Fibroblast of skin of right biceps (primary cell): ENCODE measurements around the gene USP40.

Source experiments
- DNase-seq: peaks from one replicate; pipeline ENCODE4 v3.0.0-alpha.2; 2013

Gene USP40

DNA sequence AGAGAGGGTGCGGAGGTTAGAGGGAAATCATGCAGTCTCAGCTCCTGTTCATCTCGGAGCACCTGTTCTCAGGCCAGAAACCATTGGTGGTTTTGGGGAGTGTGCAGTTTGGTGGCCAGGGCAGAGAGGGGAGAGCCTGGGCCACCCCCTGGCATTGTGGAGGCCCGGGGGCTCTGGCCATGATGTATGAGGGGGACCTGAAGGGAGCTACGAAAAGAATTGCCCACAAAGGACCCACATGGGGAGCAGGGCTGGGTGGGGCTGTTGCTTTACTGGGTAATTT, 124.6 kb downstream of the USP40 start:
- no peak for DNase-seq

DNA sequence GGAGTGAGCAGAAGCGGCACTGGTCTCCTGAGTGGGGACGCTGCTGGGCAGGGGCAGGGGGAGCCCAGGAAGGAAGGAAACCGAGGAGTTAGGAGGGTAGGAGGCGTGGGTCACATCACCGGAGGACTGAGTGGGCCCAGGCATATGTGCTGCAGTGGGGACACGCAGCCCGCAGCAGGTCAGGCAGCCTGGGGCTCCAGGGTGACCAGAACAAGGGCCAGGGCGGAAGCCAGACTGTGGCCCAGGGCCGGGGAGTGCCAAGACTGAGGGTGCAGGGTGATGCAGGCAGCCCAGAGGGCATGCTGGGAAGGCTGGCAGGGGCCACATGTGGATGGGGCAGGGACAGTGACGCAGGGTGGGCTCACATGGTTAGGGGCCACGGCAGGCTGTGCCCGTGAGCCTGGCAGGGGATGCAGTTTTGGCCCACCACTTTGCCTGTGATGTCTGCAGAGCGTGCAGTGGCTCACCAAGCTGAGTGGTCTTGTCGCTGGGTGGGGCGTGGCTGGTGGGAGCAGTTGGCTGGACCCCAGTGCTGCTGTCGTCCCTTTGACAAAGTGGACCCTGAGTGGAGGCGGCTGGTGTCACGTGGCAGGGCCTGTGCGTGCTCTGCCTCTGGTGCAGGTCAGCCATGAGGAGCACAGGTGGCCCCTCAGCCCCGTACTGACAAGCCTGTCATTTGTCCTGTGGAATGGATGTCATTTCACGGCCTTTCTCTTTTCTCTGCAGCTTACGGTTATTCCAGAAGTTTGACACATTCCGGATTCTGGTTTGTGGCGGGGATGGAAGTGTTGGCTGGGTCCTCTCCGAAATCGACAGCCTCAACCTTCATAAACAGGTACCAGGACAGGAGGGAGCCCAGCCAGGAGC, 125.2 kb downstream of the USP40 start:
- no peak for DNase-seq

DNA sequence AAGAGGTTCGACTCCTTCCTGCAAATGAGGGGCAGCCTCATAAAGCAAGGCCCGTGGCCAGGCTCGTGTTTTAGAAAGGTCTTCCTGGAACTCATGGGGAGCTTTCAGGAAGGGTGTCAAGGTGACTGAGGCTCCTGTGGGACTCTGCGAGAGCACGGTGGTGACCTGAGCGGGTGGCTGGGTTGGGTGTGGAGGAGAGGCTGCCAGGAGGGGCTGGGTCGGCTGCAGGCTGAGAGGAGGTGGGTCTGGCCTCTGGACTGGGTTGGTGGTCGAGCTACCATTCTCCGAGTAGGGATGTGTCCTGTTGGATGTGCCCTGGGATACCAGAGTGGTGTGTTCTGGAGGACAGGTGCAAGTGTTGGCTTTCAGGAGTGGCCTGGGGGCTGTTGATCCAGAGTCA, 125.9 kb downstream of the USP40 start:
- no peak for DNase-seq

DNA sequence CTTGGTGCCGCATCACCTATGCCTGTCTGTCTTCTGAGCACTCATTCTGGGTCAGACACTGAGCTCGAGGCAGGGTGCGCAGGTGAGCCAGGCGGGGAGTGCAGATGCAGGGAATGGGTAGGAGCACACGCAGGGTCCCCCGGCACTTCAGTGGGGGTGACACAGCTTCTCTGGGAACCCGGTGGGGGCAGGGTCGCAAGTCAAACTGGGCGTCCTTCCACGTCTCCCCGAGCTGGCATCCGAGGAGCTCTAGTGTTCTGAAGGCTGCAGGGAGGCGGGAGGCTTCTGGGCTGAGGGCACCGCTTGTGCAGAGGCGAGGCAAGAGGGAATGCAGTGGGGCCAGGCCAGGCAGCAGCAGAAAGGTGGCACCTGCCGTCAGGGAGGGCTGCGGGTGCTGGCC, 126.3 kb downstream of the USP40 start:
- no peak for DNase-seq

DNA sequence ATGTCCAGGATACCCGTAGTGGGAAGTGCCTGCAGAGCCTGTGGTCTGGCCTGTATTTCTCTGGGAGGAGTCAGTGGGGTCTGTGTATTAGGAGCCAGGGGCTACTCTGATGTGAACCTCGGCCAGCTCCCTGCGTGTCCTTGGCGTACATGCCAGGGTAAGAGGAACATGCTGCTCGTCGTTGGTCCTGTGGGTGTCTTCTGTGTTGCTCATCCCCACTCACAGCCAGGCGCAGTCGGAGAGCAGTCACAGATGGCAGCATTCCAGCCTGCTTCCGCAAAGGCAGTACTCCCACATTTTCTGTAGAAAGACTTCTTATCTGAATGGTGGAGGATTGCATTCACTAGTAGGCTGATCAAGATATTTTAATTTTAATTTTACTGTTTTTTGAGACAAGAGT, 127.4 kb downstream of the USP40 start:
- DNase-seq, result no peak

DNA sequence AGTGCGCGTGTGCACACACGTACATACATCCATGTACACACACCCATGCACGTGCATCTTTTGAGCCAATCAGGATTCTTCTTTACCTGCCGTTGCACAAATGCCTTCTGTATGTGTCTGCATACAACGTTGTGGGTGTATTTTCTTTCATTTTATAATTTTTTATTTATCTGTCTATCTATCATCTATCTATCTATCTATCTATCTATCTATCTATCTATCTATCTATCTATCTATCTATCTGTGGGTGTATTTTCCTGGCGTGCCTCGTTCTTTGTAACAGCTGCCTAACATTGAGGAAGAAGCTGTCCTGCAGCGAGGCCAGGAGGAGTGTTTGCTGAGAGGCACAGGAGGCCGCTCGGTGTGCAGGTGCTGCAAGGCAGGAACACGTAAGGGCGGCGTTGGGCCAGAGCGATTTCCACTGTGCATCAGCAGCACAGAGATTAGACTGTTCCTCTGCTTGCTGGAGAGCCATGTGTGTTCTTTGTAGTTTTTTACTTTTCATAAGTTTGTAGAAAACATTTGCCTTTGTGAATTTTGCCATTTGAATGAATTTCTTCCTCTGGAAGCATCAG, 127.9 kb downstream of the USP40 start:
- no peak for DNase-seq

DNA sequence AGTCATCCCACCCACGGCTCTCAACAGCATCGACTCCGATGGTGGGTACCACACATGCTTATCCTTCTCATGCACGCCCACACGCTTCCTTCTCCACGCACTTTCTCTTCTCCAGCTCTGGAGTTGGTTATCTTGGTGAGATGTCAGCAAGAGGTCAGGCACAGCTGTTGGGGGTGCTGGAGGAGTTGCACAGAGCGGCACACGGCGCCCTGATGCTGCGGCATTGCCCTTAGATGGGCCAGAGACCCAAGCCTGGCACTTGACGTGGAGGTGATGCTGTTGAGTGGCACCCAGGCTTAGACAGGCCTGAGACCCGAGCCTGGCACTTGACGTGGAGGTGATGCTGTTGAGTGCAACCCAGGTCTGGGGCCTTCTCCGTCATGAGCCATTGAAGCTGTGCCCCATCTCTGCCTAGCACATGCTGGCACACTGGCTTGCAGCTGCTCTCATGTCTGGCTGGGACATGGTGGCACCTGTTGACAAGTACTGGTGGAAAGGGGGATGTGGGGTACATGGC, 129.1 kb downstream of the USP40 start:
- no peak for DNase-seq

DNA sequence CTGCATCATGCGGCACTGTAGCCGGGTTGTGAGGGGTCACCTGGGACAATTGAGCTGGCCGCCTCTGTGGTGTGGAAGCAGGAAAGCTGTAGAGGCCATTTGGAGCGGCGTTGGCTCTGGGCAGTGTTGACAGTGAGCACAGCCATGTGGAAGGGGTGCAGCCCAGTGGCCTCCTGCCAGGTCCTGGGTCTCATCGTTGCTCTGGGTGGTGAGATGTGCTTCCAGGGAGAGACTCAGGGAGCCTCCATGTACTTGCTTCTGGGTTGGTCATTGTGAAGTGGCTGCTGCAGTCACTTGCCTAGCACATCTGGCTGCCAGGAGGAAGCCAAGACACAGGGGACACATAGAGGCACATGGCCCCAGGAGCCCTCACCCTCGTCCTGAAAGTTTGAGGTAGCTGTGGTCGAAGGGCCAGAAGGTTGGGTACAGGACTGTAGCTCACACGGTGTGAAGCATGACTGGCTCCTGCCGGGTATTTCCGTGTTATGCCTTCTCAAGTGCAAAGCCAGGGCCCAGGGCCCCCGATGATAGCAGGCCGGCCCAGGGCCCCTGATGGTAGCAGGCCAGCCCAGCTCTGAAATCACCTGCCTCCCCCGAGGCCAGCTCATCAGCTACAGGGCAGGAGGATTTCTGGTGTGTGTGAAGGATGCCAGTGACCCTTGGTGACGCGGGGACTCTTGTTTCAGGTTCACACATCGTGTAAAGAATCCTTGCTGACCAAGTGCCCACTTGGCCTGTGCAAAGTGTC, 129.7 kb downstream of the USP40 start:
- DNase-seq, result no peak

DNA sequence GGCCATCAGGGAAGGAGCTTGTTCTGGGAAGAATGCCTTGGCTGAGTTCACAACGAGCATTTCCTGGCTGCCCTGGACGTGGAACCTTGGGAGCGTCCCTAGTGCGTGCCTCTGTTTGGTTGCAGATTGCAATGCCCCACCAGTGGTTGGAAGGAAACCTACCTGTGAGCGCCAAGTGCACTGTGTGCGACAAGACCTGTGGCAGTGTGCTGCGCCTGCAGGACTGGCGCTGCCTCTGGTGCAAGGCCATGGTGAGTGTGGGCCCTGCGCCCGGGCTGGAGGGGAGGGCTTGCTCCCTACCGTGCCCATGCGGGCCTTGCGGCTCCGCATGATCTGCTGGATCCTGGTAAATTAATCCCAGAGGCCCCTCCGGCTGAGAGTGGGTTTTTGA, 130.4 kb downstream of the USP40 start:
- DNase-seq, result no peak

DNA sequence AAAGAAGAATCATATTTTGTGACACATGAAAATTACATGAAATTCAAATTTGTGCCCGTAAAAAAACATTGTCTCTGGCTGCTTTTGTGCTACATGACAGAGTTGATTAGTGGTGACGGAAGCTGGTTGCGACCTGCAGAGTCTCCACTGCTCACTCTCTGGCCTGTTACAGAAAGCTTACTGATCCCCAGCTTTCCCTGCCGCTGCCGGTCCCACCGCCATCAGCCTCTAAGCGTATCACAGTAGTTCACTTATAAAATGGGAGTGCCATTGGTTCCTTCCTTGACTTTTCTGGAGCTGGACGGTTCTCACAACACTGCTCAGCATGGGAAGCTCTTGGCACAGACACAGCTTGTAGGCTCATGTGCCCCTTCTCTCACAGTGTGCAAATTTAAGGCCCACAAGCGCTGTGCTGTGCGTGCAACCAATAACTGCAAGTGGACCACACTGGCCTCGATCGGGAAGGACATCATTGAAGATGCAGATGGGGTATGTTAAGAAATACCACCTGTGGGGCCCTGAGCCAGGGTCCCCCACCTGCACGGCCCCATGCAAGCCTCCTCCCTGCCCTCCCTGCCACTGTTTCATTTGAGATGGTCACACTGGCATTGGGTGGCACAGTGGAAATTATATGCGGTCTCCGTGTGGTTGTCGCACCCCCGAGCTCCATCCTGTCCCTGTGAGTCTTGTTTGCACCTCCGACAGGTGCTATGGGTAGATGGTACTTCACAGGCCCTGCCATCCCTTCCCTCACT, 131.0 kb downstream of the USP40 start:
- DNase-seq, result no peak

DNA sequence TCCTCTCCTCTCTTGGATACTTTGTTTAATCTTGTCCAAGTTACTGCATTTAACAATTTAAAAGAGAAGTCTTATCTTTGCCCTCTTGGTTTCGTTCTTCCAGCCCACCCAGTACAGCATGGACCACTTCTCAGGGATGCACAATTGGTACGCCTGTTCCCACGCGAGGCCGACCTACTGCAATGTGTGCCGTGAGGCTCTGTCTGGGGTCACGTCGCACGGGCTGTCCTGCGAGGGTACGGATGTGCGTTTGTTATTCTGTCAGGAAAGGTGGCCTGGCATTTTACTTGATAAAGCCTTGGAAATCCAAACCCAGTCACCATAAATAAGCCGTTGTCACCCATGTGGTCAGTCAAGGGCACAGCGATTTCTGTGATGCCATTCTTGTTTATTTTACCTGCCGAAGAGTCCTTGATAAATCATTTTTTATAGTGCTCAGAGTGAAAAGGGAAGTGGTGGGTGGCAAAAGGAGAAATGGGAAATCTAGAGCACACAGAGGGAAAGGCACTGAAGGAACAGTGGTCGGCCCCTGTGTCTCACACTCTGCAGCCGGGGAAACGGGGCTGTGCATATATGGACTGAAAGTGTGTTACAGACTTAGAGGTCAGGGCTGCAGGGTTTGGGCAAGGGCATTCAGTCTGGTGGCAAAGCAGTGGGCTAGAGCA, 131.8 kb downstream of the USP40 start:
- no peak for DNase-seq

DNA sequence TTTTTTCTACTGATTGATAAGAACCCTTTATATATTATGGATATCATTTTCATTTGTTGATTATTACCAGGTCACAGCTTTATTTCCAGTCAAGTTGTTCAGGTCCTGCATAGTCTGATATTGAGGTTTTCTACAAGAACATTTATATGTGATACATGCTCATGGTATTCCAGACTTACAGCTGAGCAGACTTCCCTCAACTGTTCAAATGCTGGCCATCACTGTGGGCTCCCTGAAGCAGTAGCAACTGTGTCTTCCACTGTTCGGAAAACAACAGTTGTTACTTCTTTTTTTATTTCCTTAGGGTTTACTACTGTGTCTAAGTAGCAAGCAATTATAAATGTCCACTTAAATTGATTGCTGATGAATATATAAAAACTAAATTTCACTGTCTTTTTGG, 132.8 kb downstream of the USP40 start:
- no peak for DNase-seq

DNA sequence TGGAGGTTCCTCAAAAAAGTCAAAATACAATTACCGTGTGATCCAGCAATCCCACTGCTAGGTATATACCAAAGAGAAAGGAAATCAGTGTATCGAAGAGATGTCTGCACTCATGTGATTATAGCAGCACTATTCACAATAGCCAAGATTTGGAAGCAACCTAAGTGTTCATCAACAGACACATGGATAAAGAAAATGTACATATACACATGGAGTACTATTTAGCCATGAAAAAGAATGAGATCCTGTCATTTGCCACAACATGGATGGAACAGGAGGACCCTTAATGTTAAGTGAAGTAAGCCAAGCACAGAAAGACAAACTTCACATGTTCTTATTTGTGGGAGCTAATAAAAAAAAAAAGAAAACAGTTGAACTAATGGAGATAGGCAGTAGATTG, 133.6 kb downstream of the USP40 start:
- no peak for DNase-seq

DNA sequence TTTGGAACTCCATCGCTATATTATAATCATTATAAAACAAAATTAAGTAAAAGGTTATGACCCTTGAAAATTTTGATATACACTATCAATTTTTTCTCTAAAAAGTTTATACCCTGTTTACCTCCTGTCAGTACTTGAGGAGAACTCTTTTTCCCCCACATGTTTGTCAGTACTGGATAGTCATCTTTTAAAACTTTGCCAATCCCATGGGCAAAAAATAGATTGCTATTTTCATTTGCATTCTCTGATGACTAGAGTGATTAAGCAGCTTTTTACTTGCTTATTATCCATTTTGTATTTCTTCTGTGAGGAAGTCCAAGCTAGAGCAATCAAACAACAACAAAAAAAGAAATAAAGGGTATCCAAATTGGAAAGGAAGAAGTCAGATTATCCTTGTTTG, 135.9 kb downstream of the USP40 start:
- DNase-seq, result no peak

DNA sequence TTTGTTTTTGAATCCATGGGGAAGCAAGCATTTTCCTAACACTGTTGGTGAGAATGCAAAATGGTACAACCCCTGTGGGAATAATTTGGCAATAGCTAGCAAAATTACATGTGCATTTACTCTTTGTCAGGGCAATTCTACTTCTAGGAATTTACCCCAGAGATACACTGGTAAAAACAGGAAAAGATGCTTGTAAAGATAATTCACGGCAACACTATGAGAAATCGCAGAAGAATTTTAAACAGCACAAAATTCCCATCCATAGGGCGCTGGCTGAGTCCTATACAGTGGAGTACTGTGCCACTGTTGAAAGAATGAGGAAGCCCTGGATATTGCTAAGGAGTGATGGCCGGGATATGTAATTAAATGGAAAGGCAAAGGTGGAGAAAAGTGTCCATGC, 136.5 kb downstream of the USP40 start:
- DNase-seq, result peak; percentile 63

DNA sequence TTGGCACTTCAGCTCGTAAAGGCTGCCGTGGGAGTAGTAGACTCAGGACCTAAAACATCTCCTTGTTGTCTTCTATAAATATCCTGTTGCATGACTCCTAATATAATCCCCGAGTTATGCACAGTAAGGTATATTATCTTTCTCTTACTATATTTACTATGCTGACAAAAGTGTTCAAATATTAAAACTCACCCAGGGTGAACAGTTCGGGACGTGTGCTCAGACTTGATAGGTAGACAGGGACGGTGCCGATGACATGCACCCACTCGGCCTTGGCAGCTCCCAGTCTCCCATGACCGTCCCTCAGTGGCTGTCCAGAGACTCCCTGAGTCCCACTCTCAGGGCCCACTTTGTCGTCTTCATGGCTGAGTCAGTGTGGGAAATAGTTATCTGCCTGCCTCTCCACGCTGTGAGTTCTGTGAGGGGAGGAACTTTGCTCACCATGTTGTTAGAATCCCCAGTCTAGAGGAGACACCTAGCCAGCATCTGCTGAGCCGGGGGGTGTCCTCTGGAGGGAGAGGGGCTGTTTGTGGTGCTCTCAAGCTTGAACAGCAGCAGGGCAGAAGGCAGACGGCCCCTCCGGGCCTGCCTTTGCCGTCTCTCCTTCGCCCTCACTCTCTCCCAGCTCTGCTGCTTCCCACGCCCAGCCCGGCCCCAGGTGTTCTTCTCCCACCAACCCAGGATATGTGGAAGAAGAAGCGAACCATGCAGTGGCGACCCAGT, 137.2 kb downstream of the USP40 start:
- no peak for DNase-seq

DNA sequence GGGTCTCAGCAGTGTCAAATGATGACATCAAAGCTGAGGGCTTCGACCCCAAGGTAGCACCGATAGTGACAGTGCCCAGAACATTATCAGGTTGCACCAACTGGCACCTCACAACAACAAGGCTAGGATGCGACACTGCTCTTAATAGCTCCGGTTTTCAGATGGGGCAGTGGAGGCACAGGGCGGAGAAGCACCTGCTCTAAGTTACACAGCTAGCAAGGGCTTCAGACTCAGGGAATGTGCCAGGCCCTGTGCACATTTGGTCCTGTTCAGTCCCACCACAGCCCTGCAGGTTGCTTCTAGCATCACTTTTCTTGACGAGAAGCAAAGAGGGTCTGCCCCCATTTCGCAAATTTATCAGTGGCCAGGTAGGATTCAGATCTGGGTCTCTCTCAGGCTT, 138.1 kb downstream of the USP40 start:
- no peak for DNase-seq

DNA sequence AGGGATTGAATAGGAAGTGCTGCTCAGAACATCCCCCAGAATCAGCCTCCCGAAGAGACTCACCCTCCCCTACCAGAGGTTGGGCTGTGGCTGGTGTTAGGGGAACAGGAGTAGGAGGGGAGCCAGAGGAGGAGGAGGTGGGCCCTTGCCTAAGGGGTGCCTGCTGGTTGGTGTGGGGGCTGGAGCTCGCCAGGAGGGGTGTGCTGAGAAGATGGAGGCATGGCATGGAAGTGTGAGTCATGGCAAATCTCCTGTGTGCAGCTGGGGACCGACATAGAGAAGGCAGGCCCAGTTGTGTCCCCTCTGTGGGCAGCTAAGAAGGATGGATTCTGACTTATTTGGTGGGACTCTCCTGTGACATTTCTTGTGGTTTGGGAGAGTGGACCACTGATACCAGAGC, 138.6 kb downstream of the USP40 start:
- no peak for DNase-seq

DNA sequence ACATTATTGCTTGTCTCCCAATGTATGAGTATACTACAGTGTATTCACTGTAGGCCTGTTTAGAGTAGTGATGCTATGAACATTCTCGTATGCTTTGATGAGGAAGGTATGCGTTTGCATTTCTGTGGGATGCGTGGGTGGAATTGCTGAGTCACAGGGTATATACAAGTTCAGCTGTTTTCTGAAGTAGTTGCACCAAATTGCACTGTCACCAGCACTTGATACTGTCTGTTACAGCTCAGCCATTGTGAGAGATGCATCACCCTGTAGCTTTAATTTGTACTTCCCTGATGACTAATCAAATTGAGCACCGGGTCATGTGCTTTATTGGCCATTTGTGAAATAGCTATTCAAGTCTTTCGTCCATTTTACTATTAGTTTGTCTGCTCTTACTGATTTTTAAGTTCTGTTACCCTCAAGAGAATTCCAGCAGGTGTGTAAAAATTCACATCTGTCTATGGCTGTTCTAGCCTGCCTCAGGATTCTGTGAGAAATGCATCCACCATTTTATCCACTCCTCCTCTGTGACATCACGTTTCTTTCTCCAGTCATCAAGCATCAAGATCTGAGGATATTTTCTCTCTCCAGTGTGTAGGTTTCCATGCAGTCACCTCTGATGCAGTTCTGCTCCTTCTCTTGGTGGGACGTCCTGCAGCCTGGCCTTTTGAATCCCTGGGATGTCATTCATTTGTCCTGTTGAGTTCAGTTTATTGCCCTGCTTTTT, 139.8 kb downstream of the USP40 start:
- peak; percentile 89 for DNase-seq
